GM19193 (cell line): ENCODE data around the gene ROBO2.

Experiments
- POLR2A ChIP-seq: IDR thresholded peaks from 4 replicates; pipeline ENCODE4 v1.6.1; 2011; ENCODE audit not compliant: insufficient read depth, insufficient read length; ENCODE audit errors: extremely low read depth

Gene ROBO2

DNA sequence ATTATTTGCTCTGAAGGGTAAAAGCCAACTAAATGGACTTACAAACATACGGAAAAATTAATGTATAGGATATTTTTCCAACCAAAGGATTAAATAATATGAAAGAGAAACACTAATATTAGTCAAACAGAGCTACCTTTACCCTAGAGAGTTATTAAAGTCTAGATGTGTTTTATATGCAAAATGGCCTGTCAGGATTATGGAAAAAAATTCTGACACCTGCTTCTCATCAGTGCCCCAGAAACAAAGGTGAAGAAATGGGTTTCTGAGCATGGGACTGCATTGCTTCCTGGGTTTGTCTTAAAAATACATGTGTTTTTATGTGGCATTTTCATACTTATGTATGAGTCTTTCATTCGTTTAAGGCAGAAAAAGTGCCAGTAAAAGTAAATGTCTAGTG is 148.3 kb downstream of the ROBO2 start:
- no peak for TF ChIP-seq POLR2A

- no peak for TF ChIP-seq POLR2A
Measured at GRCh38 chr3:77189258-77189657, 149.4 kb downstream of the ROBO2 start.

- no peak for TF ChIP-seq POLR2A
Measured at GRCh38 chr3:77189684-77190083, 149.8 kb downstream of the ROBO2 start.

- TF ChIP-seq POLR2A = no peak
Measured at GRCh38 chr3:77190374-77190773, 150.5 kb downstream of the ROBO2 start.

DNA sequence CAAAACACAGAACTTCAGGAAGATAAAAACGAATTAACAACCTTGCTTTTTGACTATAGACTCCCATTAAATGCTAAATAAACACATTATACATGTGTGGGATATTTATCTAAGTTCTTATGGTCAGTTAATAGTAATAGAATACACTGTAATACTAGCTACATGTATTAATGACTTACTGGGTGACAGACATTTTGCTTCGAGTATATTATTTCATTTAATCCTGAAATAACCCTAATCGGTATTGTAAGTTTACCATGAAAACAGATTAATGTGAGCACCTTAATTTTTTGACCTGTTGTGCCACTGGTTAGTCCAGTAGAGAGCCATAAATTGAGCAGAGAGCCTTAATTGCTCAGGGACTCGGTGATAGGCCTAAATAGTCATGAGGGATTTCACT is 151.1 kb downstream of the ROBO2 start:
- TF ChIP-seq POLR2A = no peak

DNA sequence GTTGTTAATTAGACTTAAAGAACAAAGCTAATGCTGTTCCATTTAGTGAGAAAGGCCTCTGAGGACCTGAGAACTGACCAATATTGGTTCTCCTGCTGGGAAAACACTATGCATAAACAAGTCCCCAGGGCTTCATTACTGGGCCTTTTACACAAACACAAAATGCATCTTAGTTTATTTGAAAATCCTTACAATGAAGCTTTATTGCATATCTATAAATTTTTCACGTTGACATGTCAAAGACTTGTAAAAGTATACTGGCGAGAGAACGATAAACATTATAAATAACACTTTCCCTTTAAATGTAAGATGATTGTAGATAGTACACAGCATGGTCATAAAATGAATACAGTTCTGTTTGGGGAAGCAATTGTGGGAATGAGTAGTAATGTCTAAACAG is 151.7 kb downstream of the ROBO2 start:
- TF ChIP-seq POLR2A = no peak

- no peak for TF ChIP-seq POLR2A
Measured at GRCh38 chr3:77195766-77196545, 156.1 kb downstream of the ROBO2 start.

DNA sequence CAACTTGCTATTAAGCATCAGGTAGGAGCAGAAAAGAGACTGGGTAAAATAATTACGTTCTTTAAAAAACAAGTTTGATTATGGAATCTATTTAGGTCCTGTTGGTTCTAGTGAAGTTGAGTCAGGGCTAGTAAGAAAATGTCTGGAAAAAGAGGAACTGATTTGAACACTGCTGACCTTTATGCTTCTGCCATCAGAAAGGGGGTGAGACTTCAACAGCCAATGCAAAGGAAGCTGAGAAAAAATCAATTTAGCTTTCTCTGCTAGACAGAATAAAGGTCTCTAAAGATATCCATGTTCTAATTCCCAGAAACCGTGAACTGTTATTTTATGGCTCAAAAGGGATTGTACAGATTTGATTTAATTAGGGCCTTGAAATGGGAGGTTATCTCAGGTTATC is 157.5 kb downstream of the ROBO2 start:
- no peak for TF ChIP-seq POLR2A

DNA sequence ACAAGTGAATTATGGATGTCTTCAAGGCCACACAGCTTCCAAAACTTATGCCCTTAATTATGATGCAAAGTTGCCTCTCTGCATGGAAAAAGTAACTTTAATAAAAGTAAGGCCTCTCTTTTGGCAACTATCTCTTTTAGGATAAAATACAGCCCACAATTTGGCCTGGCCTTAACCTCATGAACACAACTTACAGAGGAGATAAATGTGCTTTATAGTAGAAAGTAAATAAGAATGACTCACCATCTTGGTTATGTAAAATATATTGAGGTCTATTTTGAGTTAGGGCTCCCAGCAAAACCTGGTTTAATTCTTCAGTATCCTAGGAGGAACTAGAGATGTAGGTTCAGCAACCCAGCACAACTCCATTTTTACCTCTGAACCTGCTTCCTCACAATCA is 164.0 kb downstream of the ROBO2 start:
- no peak for TF ChIP-seq POLR2A

DNA sequence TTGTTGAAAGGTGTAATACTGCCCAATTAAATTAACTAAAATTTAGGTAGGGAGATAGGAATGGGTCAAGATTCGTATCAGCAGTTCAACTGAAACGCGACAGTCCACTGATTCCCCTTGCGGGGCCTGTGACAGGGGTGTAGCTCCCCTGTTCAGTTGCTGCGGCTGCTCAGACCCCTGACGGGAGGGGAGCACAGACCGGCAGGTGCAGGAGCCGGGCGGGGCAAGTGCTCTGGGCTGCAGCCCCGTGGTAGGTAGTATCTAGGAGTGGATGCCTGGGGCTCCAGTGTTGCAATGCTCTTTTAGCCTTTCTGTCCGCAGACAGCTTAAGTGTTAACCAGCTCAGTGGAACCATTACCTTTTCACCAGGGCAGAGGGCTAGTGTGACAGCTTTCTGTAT is 164.9 kb downstream of the ROBO2 start:
- TF ChIP-seq POLR2A = no peak

- no peak for TF ChIP-seq POLR2A
Measured at GRCh38 chr3:77207753-77208152, 167.9 kb downstream of the ROBO2 start.

DNA sequence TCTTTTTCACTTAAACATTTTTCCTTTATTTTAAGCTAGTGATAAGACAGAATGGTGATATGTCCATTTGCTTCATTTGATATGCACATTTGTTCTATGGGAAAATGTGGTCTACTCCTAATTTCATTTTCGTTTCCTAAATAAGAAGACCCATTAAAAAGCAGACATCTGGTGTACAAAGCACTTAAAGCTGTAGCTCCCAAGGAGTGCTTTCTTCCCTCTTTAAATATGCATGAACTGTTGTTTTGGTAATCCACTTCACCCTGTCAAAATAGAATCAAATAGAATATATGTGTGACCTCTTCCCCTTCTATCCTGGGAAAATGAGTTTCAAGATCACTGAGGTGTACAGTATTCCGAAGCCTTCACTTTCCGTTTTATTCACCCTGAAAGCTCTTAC is 182.8 kb downstream of the ROBO2 start:
- TF ChIP-seq POLR2A = no peak

GRCh38 chr3:77227567-77227966 is 187.7 kb downstream of the ROBO2 start:
- TF ChIP-seq POLR2A = no peak

- TF ChIP-seq POLR2A = no peak
Measured at GRCh38 chr3:77232557-77232956, 192.7 kb downstream of the ROBO2 start.

- TF ChIP-seq POLR2A = no peak
Measured at GRCh38 chr3:77234004-77234403, 194.1 kb downstream of the ROBO2 start.

GRCh38 chr3:77236118-77236517 is 196.2 kb downstream of the ROBO2 start:
- no peak for TF ChIP-seq POLR2A

DNA sequence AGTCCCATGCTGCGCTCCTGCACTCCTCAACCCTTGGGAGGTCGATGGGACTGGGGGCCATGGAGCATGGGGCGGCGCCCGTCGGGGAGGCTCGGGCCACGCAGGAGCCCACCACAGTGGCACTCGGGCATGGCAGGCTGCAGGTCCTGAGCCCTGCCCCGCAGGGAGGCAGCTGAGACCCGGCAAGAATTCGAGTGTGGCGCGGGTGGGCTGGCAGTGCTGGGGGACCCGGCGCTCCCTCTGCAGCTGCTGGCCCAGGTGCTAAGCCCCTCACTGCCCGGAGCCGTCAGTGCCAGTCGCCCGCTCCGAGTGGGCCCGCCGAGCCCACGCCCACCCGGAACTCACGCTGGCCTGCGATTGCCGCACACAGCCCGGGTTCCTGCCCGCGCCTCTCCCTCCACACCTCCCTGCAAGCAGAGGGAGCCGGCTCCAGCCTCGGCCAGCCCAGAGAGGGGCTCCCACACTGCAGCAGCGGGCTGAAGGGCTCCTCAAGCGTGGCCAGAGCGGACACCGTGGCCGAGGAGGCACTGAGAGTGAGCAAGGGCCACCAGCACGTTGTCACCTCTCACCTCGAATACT is 200.3 kb downstream of the ROBO2 start:
- TF ChIP-seq POLR2A = no peak

DNA sequence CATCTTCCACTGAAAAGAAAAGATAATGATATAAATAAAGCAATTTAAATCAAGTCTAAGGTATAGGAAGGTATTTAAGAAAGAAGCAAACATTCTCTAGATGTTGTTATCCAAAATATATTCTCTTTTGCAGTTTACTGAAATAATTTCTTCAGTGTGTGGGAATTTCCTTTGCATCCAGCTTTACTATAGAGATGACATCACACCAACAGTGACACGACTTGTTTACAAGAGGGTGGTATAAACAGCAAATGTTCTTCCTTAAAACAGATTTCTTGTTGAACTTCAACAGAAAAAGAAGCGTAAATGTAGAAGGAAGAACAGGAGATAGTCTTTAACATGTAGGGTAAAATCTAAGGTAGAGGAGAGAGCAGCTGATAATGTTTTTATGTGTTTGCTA is 202.5 kb downstream of the ROBO2 start:
- no peak for TF ChIP-seq POLR2A

GRCh38 chr3:77244981-77245380 is 205.1 kb downstream of the ROBO2 start:
- TF ChIP-seq POLR2A = no peak
